ENCODE data around the gene H2BK1.

H2BK1 gene

DNA sequence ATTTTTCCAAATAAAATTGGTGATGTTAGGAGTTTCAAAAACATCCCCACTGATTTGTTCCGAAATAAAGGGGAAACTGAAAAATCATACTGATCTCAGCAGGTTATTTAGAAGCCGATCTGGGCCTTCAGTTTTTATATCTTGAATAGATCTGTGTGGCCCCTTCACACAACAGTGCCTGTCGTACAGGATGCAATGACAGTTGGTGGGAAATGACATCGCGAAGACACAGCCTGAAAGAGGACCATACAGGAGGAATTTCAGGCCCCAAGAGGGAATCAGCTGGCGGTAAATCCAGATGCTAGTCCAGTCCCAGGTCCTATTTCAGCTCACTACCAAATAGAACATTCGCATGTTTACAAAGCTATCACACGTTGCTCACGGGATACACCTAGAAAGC lies 3.0 kb downstream of the H2BK1 start:
- Histone ChIP-seq H3K27me3 (ENCODE audit: control insufficient read depth, insufficient read depth, low read length) (no peaks in the 10 kb centered on the region), H3K4me1 (no peaks in the 10 kb centered on the region), H2AFZ (no peak overlapping the region), H3K36me3 (ENCODE audit: control insufficient read depth, insufficient read depth, low read length) (no peaks in the 10 kb centered on the region), H3K9me3 (ENCODE audit: control insufficient read depth, low read length) (no peaks in the 10 kb centered on the region), H3K27ac (no peak overlapping the region), H3K9ac (no peak overlapping the region), H3K4me2 (ENCODE audit: low read length) (no peak overlapping the region), H3K4me3 (ENCODE audit: low read depth, low read length) (no peak overlapping the region), H3K79me2 (no peaks in the 10 kb centered on the region)
- TF ChIP-seq, protein P1, sequence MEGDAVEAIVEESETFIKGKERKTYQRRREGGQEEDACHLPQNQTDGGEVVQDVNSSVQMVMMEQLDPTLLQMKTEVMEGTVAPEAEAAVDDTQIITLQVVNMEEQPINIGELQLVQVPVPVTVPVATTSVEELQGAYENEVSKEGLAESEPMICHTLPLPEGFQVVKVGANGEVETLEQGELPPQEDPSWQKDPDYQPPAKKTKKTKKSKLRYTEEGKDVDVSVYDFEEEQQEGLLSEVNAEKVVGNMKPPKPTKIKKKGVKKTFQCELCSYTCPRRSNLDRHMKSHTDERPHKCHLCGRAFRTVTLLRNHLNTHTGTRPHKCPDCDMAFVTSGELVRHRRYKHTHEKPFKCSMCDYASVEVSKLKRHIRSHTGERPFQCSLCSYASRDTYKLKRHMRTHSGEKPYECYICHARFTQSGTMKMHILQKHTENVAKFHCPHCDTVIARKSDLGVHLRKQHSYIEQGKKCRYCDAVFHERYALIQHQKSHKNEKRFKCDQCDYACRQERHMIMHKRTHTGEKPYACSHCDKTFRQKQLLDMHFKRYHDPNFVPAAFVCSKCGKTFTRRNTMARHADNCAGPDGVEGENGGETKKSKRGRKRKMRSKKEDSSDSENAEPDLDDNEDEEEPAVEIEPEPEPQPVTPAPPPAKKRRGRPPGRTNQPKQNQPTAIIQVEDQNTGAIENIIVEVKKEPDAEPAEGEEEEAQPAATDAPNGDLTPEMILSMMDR (IDR thresholded peaks at IDR 0.05): no peak

- TF ChIP-seq, protein P1 (IDR thresholded peaks at IDR 0.05): no peak
- no peaks in the 10 kb centered on the region for H3K36me3 ChIP-seq (ENCODE audit: control insufficient read depth, insufficient read depth, low read length)
- no peaks in the 10 kb centered on the region for H3K27me3 ChIP-seq (ENCODE audit: control insufficient read depth, insufficient read depth, low read length)
- no peaks in the 10 kb centered on the region for H3K79me2 ChIP-seq
- no peak overlapping the region for H3K4me2 ChIP-seq (ENCODE audit: low read length)
- no peak overlapping the region for H3K9ac ChIP-seq
- H3K4me3 ChIP-seq (ENCODE audit: low read depth, low read length): no peak overlapping the region
- no peak overlapping the region for H3K27ac ChIP-seq
- no peaks in the 10 kb centered on the region for H3K9me3 ChIP-seq (ENCODE audit: control insufficient read depth, low read length)
- H2AFZ ChIP-seq: no peak overlapping the region
- no peaks in the 10 kb centered on the region for H3K4me1 ChIP-seq
Measured at GRCh38 chr7:151206914-151207313, 3.4 kb downstream of the H2BK1 start.

DNA sequence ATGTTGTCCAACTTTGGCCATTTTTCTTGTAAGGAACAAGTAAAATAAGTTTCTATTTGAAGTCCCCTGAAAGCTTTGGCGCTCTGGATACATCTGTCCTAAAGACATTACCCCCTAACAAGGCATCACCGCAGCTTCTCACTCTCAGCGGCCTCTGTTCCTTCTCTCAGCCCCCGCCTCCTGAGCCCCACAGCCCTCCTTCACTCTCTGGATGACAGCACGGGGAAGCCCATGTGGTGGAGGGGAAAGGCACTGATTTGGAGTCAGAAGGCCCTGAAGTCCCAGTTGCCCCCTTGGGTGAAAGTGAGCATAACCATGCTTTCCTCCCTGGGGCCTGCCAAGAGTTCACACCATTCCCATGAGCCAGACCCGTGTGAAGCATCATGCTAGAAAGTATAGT lies 4.6 kb downstream of the H2BK1 start:
- H2AFZ ChIP-seq: no peak overlapping the region
- H3K4me2 ChIP-seq (ENCODE audit: low read length): no peak overlapping the region
- no peaks in the 10 kb centered on the region for H3K79me2 ChIP-seq
- H3K9ac ChIP-seq: no peak overlapping the region
- no peak overlapping the region for H3K27ac ChIP-seq
- H3K36me3 ChIP-seq (ENCODE audit: control insufficient read depth, insufficient read depth, low read length): no peaks in the 10 kb centered on the region
- TF ChIP-seq, protein P1 (IDR thresholded peaks at IDR 0.05): no peak
- H3K9me3 ChIP-seq (ENCODE audit: control insufficient read depth, low read length): no peaks in the 10 kb centered on the region
- no peaks in the 10 kb centered on the region for H3K27me3 ChIP-seq (ENCODE audit: control insufficient read depth, insufficient read depth, low read length)
- no peaks in the 10 kb centered on the region for H3K4me1 ChIP-seq
- no peak overlapping the region for H3K4me3 ChIP-seq (ENCODE audit: low read depth, low read length)

- no peaks in the 10 kb centered on the region for H3K79me2 ChIP-seq
- no peaks in the 10 kb centered on the region for H3K4me1 ChIP-seq
- H2AFZ ChIP-seq: peak overlapping the region; percentile 69
- no peaks in the 10 kb centered on the region for H3K27me3 ChIP-seq (ENCODE audit: control insufficient read depth, insufficient read depth, low read length)
- H3K4me2 ChIP-seq (ENCODE audit: low read length): no peak overlapping the region
- H3K4me3 ChIP-seq (ENCODE audit: low read depth, low read length): no peak overlapping the region
- no peak overlapping the region for H3K9ac ChIP-seq
- H3K36me3 ChIP-seq (ENCODE audit: control insufficient read depth, insufficient read depth, low read length): no peaks in the 10 kb centered on the region
- no peak overlapping the region for H3K27ac ChIP-seq
- TF ChIP-seq, protein P1 (IDR thresholded peaks at IDR 0.05): peak; percentile 59
- H3K9me3 ChIP-seq (ENCODE audit: control insufficient read depth, low read length): no peaks in the 10 kb centered on the region
Measured at GRCh38 chr7:151204383-151205032, 5.8 kb downstream of the H2BK1 start.

DNA sequence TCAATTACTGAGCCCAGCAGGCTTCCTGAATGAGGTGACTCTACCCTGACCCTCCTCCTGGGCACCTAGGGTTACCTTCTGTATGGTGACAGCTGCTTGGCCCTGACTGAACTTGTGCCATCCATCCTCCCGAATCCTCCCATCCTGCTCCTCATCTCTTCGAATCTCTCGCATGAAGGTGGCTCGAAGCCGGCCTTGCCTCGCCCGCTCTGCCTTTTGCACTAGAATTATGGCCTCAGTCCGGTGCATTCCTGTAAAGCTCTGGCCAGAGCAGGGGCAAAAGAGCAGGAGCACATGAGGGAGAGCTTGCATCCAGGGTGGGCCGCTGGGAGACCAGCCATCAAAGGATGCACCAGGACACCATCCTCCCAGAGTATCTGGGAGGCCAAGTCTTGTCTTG lies 7.5 kb downstream of the H2BK1 start:
- no peak overlapping the region for H3K27ac ChIP-seq
- no peaks in the 10 kb centered on the region for H3K27me3 ChIP-seq (ENCODE audit: control insufficient read depth, insufficient read depth, low read length)
- TF ChIP-seq, protein P1 (IDR thresholded peaks at IDR 0.05): no peak
- H3K4me3 ChIP-seq (ENCODE audit: low read depth, low read length): no peak overlapping the region
- H3K36me3 ChIP-seq (ENCODE audit: control insufficient read depth, insufficient read depth, low read length): no peaks in the 10 kb centered on the region
- H3K4me2 ChIP-seq (ENCODE audit: low read length): no peak overlapping the region
- no peaks in the 10 kb centered on the region for H3K79me2 ChIP-seq
- no peaks in the 10 kb centered on the region for H3K9me3 ChIP-seq (ENCODE audit: control insufficient read depth, low read length)
- H2AFZ ChIP-seq: no peak overlapping the region
- H3K9ac ChIP-seq: no peak overlapping the region
- H3K4me1 ChIP-seq: no peaks in the 10 kb centered on the region

Data from parathyroid adenoma (tissue), 2 donors.